GM19240 (cell line): ENCODE data around the gene FILIP1L.

Experiments
- DNase-seq: peaks from one replicate; pipeline ENCODE4 v3.0.0; 2011; ENCODE audit warnings: low spot score; ENCODE audit not compliant: insufficient read length

FILIP1L gene

GRCh38 chr3:99954914-99955644 lies 159.2 kb downstream of the FILIP1L start:
- no peak for DNase-seq

GRCh38 chr3:99953596-99953995 lies 160.7 kb downstream of the FILIP1L start:
- no peak for DNase-seq

- DNase-seq: no peak
These were observed 162.0 kb downstream of the FILIP1L start for GRCh38 chr3:99952306-99952705.

GRCh38 chr3:99951701-99952100 lies 162.6 kb downstream of the FILIP1L start:
- DNase-seq: no peak

- DNase-seq: no peak
These were observed 163.4 kb downstream of the FILIP1L start for GRCh38 chr3:99950921-99951320.

GRCh38 chr3:99949956-99950670 lies 164.2 kb downstream of the FILIP1L start:
- no peak for DNase-seq

GRCh38 chr3:99948467-99949089 lies 165.7 kb downstream of the FILIP1L start:
- DNase-seq: no peak

GRCh38 chr3:99947356-99947755 lies 166.9 kb downstream of the FILIP1L start:
- DNase-seq: no peak

GRCh38 chr3:99945328-99945995 lies 168.8 kb downstream of the FILIP1L start:
- no peak for DNase-seq

GRCh38 chr3:99943931-99944761 lies 170.2 kb downstream of the FILIP1L start:
- DNase-seq: no peak

GRCh38 chr3:99941211-99941610 lies 173.1 kb downstream of the FILIP1L start:
- DNase-seq: no peak

GRCh38 chr3:99940350-99940749 lies 174.0 kb downstream of the FILIP1L start:
- no peak for DNase-seq

GRCh38 chr3:99939876-99940275 lies 174.4 kb downstream of the FILIP1L start:
- DNase-seq: no peak

- DNase-seq: no peak
These were observed 175.9 kb downstream of the FILIP1L start for GRCh38 chr3:99938270-99938911.

GRCh38 chr3:99934975-99935797 lies 179.1 kb downstream of the FILIP1L start:
- DNase-seq: no peak

GRCh38 chr3:99933971-99934750 lies 180.1 kb downstream of the FILIP1L start:
- DNase-seq: no peak

GRCh38 chr3:99931059-99931458 lies 183.2 kb downstream of the FILIP1L start:
- no peak for DNase-seq

- DNase-seq: no peak
These were observed 184.6 kb downstream of the FILIP1L start for GRCh38 chr3:99929745-99930139.
